GM20431 (cell line): Measurements from ENCODE around the gene CPN2.

Experiments
- in situ Hi-C: fragments of 300-500 bp; cut with MseI, MboI; formaldehyde crosslinking; loops from one replicate; pipeline ENCODE4 v1.15.0; 2020; ENCODE audit warnings: low sequenced_read_pairs; ENCODE audit not compliant: unreplicated experiment

The CPN2 gene

DNA sequence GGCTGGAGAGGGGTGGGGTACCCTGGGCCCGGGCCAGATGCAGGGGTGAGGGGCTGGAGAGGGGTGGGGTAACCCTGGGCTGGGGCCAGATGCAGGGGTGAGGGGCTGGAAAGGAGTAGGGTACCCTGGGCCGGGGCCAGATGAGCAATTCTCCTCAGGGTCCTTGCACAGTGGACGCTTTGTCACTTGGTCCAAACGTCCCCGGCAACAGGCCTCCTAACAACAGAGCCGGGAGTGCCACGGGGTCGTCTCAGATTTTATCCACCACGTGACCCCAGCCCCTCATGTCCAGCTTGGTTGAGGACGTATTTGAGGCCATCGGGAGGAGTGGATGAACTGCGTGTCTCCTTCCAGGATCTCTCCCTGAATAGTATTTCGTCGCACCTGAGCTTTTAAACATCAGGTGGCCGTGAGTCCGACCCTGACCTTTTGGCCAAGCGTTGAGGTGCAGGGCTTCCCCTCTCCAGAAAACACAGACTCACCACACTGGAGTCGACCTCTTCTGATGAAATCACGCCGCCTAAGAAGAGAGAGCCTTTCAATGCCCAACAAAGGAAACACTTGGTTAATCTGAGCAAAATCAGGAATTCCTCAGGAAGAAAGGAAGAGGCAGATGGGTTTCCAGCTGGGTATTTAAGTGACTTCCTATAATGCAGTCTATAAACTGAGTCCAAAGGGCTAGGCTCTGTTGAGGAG lies 31.2 kb upstream of the CPN2 start:
- in situ Hi-C loops, result no loop called here

- in situ Hi-C loops, result no loop called here
Measured at GRCh38 chr3:194381460-194381875, 30.3 kb upstream of the CPN2 start.

DNA sequence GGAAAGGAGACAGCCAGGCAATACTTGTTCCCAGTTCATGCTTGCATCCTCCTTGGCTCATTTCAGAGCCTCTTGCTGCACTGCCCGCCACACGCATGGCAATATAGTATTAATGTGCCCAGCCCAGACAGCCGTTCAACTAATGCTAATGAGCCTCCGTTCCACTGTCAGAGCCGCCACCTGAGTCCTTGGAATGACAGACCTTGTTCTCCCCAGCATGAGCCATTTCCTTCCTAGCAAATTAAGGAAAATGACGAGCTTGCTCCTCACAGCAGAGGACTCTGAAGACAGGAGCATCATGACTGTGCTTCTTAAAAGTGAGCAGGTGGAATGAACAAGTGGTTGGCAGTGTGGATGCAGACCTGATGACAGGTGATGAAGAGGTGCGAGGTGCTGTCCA lies 29.2 kb upstream of the CPN2 start:
- in situ Hi-C loops, result no loop called here

DNA sequence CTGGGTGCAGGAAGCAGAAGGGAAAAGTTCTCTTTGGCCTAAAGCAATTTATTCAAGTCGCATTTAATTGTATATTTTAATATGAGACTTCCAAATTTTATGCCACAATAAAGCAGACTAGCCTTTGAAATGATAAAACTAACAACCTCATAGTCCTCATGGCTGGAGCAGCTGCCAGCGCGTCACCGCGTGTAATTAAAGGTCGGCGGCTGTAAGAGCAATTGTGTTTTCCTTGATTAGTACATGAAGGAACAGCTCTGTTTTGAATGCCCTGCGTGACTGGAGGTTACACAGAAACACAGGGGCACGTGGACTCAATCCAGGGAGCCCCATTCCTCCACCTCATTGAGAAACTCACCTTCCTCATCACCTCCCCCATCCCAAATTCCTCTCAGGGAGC lies 28.5 kb upstream of the CPN2 start:
- in situ Hi-C loops, result no loop called here

- in situ Hi-C loops, result no loop called here
Measured at GRCh38 chr3:194379231-194379630, 28.1 kb upstream of the CPN2 start.

DNA sequence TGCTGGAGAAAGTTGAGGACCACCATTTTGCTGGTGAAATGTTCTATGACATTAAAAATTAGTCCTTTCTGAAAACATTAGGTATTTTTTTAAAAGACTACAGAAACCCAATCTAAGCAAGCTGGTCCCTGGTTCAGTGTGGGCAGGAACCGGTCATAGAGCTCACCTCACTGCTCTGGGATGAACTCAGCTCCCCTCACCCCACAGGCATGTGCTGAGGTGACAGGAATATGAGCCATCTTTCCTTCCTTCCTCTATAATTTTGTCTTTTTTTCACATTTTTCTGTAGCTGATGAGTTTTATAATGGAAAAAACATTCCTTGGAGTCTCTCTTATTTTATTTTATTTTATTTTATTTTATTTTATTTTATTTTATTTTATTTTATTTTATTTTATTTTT lies 26.6 kb upstream of the CPN2 start:
- in situ Hi-C loops, result no loop called here

DNA sequence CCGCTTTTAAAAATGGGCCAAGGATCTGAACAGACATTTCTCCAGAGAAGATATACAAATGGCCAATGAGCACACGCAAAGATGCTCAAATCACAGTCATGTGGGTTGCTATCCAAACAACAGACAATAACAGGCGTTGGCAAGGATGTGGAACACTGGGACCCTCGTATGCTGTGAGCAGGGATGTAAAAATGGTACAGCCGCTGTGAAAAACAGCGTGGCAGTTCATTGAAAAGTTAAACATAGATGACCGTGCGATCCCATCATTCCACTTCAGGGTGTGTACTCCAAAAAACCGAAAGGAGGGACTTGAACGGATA lies 25.1 kb upstream of the CPN2 start:
- in situ Hi-C loops, result no loop called here

GRCh38 chr3:194375473-194376240 lies 24.5 kb upstream of the CPN2 start:
- in situ Hi-C loops, result no loop called here

- in situ Hi-C loops, result no loop called here
Measured at GRCh38 chr3:194374935-194375334, 23.8 kb upstream of the CPN2 start.

DNA sequence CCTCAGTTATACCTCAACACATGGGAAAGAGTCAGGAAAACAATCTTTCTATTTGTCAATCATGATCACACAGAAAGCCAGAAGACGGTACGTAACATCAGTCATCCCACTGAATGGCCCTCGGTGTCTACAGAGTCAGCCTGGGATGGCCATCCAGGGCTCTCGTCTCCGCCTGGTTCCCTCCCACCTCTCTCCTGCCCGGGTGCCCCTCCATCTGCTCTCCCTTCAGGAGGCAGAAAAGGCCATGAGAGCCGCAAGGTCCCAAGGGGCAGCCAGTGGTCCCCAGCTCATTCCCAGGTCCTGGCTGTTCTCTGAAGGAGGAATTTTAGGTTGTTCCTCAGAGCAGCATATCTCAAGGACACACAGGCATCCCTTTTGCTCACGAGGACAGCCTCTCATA lies 22.8 kb upstream of the CPN2 start:
- in situ Hi-C loops, result no loop called here

DNA sequence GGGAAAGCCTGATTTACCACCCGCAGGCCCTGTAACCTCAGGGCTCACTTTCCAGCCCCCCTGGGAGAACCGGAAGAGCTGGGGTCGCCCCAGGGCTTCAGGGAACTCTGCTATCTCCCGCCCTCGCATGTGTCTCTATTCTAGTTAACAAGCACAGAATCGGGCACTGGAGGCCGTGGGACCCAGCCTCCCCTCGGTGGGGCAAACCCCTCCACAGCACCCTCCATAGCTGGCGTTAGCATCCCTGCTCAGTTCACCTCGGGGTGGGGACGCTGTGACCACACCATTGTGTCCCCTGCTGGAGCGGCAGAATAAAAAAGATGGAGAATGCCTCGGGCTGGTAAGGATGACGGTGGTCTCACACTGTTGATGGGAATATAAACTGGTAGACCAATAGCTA lies 21.9 kb upstream of the CPN2 start:
- in situ Hi-C loops, result no loop called here

- in situ Hi-C loops, result no loop called here
Measured at GRCh38 chr3:194370753-194371152, 19.6 kb upstream of the CPN2 start.

GRCh38 chr3:194369522-194370279 lies 18.6 kb upstream of the CPN2 start, which contains the start of gene LRRC15:
Gene LRRC15, minus strand, starts transcription at chr3:194369743. Its CDS starts 8,700 bp downstream, at chr3:194361043.
- in situ Hi-C loops, result no loop called here

DNA sequence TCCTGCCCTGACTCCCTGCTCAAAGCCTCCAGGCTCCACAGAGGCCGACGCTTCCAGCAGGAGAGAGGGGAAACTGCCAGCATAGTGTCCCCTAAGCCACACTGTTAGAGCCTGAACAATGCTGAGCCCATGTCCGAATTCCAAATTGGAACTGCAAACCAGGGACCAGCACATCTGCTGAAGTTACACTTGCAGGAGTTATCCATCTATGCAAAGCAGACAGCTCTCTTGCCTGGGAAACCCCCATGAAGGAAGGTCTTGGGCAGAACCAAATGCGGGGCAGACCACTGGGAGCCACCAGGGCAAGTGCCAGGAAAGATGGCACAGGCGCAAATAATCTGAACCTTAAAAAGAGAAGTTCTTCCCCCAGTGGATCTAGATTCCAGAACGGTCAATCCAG lies 17.8 kb upstream of the CPN2 start:
- in situ Hi-C loops, result no loop called here

GRCh38 chr3:194367992-194368841 lies 17.1 kb upstream of the CPN2 start:
- in situ Hi-C loops, result no loop called here

DNA sequence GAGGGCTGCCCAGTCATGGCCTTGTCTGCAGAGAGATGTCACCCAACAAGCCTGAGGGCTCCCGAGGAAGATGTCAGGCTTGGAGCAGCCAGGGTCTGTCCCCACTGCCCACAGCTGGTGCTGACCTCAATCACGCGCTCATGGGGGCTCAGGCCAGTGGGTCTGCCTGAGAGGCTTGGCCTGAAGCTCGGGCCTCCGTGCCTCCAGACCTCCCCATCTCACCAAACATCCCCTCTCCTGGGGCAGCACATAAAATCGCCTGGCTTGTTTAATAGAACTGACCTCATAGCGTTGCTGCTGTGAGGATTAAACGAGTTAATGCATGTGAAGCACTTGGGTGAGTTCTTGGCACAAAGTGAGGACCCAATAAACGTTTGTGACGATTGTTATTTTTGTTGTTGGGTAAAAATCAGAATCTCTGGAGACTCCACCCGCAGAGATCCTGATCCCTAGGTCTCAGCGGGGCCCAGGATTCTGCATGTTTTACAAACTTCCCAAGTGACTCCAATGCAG lies 14.9 kb upstream of the CPN2 start:
- in situ Hi-C loops, result no loop called here

GRCh38 chr3:194365526-194365925 lies 14.4 kb upstream of the CPN2 start:
- in situ Hi-C loops, result no loop called here

- in situ Hi-C loops, result no loop called here
Measured at GRCh38 chr3:194364652-194365434, 13.7 kb upstream of the CPN2 start.

DNA sequence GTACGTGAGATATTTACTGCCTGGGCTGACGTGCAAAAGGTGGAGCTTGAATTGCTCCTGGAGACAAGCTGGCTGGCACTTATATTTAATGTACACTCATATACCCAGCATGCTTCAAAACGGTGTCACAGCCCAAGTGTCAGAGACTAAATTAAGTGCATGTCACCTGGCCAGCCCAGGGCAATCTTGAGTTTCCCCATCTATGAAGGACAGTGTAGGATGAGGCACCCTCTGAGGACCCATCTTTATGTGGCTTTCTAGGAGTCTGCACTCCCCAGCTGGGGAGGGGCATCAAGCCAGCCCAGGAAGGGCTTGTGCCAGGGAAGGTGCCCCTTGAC lies 13.2 kb upstream of the CPN2 start:
- in situ Hi-C loops, result no loop called here
